GM18868 (cell line): Measurements from ENCODE around the gene FIBCD1.

Experiments
- ATAC-seq: cut with Tn5 transposase; IDR thresholded peaks from one replicate; pipeline ENCODE4 v1.9.1; 2021; ENCODE audit warnings: mild to moderate bottlenecking, moderate library complexity; ENCODE audit not compliant: unreplicated experiment

FIBCD1 gene

GRCh38 chr9:130862747-130863146 lies 76.3 kb downstream of the FIBCD1 start:
- ATAC-seq: no peak

DNA sequence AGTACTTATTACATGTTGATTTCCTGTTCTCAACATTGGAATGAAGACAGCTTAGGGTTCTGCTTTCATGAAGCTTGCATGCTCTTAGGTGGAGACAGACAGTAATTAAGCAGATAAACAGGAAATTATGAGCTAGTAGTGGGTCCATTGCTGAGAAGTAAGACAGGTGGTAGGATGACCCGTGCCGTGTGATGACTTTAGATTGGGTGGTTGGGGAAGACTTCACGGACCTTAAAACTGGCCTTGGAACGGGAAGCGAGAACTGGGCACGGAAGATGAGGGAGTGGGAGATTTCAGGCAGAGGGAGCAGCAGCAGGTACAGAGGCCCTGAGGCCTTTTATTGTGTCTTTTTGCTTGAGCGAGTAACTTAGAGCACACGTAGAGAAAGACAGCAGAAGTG lies 76.8 kb downstream of the FIBCD1 start:
- no peak for ATAC-seq

GRCh38 chr9:130861372-130862180 lies 77.5 kb downstream of the FIBCD1 start:
- ATAC-seq: no peak

GRCh38 chr9:130860458-130861316 lies 78.4 kb downstream of the FIBCD1 start:
- ATAC-seq: no peak

DNA sequence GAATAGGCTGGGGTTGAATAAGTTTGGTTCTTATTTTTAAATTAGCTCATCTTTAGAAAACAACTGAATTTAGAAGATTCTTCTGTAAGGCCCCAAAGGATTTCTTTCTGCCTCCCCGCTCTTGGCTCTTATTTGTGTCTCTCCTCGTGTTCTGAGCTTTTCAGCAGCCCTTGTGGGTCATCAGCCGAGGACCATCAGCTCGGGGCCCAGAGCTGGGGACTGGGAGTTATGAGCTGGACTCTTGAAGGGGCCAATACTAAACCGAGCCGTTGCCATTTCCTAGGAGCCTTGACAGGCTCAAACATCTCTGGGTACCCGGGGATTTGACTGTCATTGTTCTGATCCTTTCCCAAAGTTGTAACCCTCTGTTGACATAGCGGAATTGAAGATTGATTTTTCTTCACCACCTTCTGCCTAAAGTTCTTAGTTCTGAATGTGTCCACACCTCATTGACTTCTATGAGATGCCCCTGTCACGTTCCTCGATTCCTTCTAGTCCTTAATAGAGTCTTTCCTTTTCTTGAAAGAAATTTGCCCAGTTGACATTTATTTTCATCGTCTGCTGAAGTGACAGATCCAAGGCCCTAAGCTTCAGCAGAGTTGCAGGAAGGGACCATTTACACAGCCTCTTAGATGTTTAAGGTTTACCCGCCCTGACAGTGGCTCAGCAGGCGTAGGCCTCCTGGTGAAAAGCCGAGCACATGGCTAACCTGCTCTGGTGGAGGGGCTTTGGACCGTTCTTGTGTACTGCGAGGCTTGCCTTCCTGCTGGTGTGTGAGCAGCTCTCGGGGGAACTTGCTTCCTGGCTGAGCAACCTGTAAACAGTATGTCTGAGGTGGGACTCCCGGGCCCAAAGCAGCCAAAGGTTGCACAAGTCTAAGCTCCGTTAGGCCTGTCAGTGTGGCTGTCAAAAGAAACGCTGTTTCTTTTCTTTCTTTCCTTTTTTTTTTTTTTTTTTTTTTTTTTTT lies 80.0 kb downstream of the FIBCD1 start:
- no peak for ATAC-seq

DNA sequence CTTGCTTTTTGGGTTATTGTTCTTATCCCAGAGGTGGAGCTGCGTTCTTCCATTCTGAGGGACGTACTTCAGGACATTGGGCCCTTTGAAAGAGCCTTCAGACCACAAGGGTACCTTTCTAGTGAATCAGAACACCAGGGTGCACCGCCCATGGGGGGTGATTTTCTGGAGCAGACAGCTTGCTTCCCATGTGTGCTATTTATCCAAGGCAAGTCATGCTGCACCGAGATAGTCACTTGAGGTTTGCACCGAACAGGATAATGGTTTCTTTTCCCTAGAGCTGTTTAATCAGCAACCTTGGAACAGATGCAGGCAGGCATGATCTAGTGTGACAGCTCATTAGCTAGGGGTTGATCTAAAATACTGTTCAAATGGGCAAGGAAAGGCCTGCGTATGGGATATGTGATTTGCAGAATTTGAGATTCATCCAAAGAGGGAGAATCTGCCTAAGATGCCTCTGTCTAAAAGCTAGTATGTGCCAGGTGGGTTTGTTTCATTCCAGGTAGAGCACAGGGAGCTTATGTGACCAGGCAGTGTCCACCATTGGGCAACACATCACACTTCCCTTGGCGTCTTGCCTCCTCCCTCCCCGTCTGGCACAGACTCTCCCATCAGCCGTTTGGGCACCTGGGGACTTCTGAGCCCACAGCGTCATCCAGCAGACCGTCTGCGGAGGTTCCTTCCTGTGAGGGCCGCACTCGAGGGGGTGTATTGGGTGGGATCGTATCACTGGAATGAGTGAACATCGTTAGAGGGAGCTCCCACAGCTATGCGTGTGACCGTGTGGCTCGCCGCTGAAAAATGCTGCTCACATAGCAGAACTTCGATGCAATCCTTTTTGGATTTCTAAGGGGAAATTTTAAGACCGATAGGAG lies 80.9 kb downstream of the FIBCD1 start:
- ATAC-seq: no peak

DNA sequence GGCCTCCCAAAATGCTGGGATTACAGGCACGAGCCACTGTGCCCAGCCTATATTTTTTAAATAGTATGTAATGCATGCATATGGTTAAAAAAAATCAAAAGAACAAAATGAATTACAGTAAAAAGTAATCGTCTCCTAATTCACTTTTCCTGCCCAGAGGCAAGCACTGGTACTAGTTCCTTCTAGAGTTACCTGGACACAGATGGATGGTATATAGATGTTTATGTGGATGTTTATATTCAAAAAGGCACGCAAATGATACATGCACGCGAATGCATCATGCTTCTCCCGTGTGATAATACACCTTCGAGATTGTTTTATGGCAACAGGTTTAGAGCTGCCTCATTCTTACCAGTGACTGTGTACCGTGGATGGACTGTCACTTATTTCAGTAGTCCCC lies 82.6 kb downstream of the FIBCD1 start:
- no peak for ATAC-seq

- ATAC-seq: no peak
These were observed 84.2 kb downstream of the FIBCD1 start for GRCh38 chr9:130854835-130855234.

GRCh38 chr9:130854092-130854491 lies 85.0 kb downstream of the FIBCD1 start:
- ATAC-seq: no peak

- ATAC-seq: no peak
These were observed 86.2 kb downstream of the FIBCD1 start for GRCh38 chr9:130852801-130853200.
